Loucy (cell line): ENCODE data around the gene HEXB.

Experiments used
- H2AFZ ChIP-seq: fragments of 200-600 bp; sonication (generic); 2 replicates; pipeline ENCODE4 v1.6.0; 2016; ENCODE audit warnings: antibody characterized with exemption, mild to moderate bottlenecking, low read length, moderate library complexity
- H3F3A ChIP-seq: fragments of 200-600 bp; 2 replicates; pipeline ENCODE4 v1.6.0; 2016; ENCODE audit warnings: antibody characterized with exemption, low read depth, mild to moderate bottlenecking
- H3K27me3 ChIP-seq: fragments of 200-600 bp; sonication (generic); 2 replicates; pipeline ENCODE4 v1.6.1; 2014; ENCODE audit warnings: low read length, mild to moderate bottlenecking; ENCODE audit not compliant: insufficient read depth, poor library complexity, severe bottlenecking
- H3K36me3 ChIP-seq: fragments of 200-600 bp; sonication (generic); 2 replicates; pipeline ENCODE4 v1.6.1; 2016; ENCODE audit warnings: low read length; ENCODE audit not compliant: insufficient read depth
- H3K4me1 ChIP-seq: fragments of 200-600 bp; sonication (generic); 2 replicates; pipeline ENCODE4 v1.5.1; 2014; ENCODE audit warnings: low read length, mild to moderate bottlenecking; ENCODE audit not compliant: insufficient read depth, poor library complexity, severe bottlenecking
- H3K4me2 ChIP-seq: fragments of 200-600 bp; sonication (generic); 2 replicates; pipeline ENCODE4 v1.6.0; 2014; ENCODE audit warnings: antibody characterized with exemption, low read length, low read depth, mild to moderate bottlenecking; ENCODE audit not compliant: poor library complexity, severe bottlenecking
- H3K4me3 ChIP-seq: fragments of 200-600 bp; sonication (generic); 2 replicates; pipeline ENCODE4 v1.5.1; 2014; ENCODE audit warnings: low read length, mild to moderate bottlenecking, mixed read lengths; ENCODE audit not compliant: poor library complexity, severe bottlenecking
- H3K79me2 ChIP-seq: fragments of 200-600 bp; sonication (generic); 2 replicates; pipeline ENCODE4 v1.6.1; 2014; ENCODE audit warnings: low read length; ENCODE audit not compliant: insufficient read depth
- H3K9ac ChIP-seq: fragments of 200-600 bp; sonication (generic); 2 replicates; pipeline ENCODE4 v1.6.0; 2014; ENCODE audit warnings: mild to moderate bottlenecking, low read depth, low read length, moderate library complexity; ENCODE audit not compliant: poor library complexity, severe bottlenecking
- H3K9me2 ChIP-seq: fragments of 200-600 bp; sonication (generic); replicated peaks from 2 replicates; pipeline ENCODE4 v1.6.1; 2016; ENCODE audit warnings: low read depth, low read length, mixed read lengths
- H3K9me3 ChIP-seq: fragments of 200-600 bp; sonication (generic); 2 replicates; pipeline ENCODE4 v1.6.1; 2014; ENCODE audit warnings: mild to moderate bottlenecking, antibody characterized with exemption, low read length, low read depth; ENCODE audit not compliant: insufficient read depth
- H4K20me1 ChIP-seq: fragments of 200-600 bp; sonication (generic); 2 replicates; pipeline ENCODE4 v1.6.0; 2014; ENCODE audit warnings: antibody characterized with exemption, low read length, mild to moderate bottlenecking; ENCODE audit not compliant: insufficient read depth, poor library complexity, severe bottlenecking
- EZH2phosphoT487 ChIP-seq: fragments of 200-600 bp; IDR thresholded peaks from 2 replicates; pipeline ENCODE4 v1.6.1; 2018; ENCODE audit warnings: antibody characterized with exemption, mild to moderate bottlenecking, moderate library complexity, borderline replicate concordance
- TF ChIP-seq, protein P1 (sequence below): fragments of 200-600 bp; sonication (generic); conservative IDR thresholded peaks from 2 replicates; pipeline ENCODE4 v1.5.1; 2014; ENCODE audit warnings: mild to moderate bottlenecking, antibody characterized with exemption, low read length

The HEXB gene

DNA sequence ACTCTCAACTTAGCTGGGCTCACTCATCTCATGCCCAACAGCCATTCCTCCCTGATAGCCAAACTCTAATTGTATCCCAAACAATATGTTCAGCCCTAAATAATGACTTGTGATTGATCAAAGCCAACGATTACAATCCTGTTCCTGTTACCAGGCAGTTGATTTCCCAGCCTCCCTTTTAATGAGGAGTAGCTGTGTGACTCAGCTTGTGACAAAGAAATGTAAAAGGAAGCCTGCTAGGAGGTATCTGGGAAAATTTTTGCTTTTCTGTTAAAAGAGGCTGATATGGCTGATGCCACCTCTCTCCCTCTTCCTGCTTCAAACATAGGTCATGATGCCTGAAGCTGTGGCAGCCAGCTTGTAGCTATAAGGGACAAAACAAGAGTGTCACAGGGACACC, 24.9 kb upstream of the HEXB start:
- TF ChIP-seq EZH2phosphoT487: no peak
- TF ChIP-seq, protein P1, sequence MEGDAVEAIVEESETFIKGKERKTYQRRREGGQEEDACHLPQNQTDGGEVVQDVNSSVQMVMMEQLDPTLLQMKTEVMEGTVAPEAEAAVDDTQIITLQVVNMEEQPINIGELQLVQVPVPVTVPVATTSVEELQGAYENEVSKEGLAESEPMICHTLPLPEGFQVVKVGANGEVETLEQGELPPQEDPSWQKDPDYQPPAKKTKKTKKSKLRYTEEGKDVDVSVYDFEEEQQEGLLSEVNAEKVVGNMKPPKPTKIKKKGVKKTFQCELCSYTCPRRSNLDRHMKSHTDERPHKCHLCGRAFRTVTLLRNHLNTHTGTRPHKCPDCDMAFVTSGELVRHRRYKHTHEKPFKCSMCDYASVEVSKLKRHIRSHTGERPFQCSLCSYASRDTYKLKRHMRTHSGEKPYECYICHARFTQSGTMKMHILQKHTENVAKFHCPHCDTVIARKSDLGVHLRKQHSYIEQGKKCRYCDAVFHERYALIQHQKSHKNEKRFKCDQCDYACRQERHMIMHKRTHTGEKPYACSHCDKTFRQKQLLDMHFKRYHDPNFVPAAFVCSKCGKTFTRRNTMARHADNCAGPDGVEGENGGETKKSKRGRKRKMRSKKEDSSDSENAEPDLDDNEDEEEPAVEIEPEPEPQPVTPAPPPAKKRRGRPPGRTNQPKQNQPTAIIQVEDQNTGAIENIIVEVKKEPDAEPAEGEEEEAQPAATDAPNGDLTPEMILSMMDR: no peak
- no peaks in the 10 kb centered on the region for H3K4me1 ChIP-seq
- H3K9me3 ChIP-seq: no peaks in the 10 kb centered on the region
- no peak overlapping the region for H3K9ac ChIP-seq
- no peaks in the 10 kb centered on the region for H3F3A ChIP-seq
- no peak overlapping the region for H3K4me2 ChIP-seq
- no peaks in the 10 kb centered on the region for H3K9me2 ChIP-seq
- no peaks in the 10 kb centered on the region for H3K36me3 ChIP-seq
- no peaks in the 10 kb centered on the region for H3K79me2 ChIP-seq
- H2AFZ ChIP-seq: no peak overlapping the region
- H3K4me3 ChIP-seq: no peak overlapping the region
- H4K20me1 ChIP-seq: no peaks in the 10 kb centered on the region
- no peaks in the 10 kb centered on the region for H3K27me3 ChIP-seq

DNA sequence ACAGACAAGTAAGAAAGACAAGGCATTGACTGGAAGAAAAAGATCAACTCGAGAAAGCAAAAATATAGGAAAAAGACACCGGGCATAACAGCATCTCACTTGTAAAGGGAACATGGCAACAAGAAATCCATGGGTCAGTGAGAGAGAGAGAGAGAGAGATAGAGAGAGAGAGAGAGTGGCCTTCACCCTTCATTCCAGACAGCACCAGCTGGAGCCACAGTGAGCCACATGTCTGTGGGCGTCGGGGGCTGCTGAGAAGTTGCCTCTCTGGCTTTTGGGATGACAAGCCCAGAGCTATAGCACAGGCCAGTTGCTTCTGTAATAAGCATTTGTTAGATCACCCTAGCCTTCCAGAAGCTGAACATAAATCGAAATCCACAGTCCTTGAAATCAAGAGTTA, 24.2 kb upstream of the HEXB start:
- H3K36me3 ChIP-seq: no peaks in the 10 kb centered on the region
- no peak overlapping the region for H3K4me2 ChIP-seq
- H2AFZ ChIP-seq: no peak overlapping the region; the same call in 1 of the 2 replicates
- no peaks in the 10 kb centered on the region for H3K9me3 ChIP-seq
- H4K20me1 ChIP-seq: no peaks in the 10 kb centered on the region
- TF ChIP-seq, protein P1: no peak
- no peak for TF ChIP-seq EZH2phosphoT487
- H3K79me2 ChIP-seq: no peaks in the 10 kb centered on the region
- H3K4me3 ChIP-seq: no peak overlapping the region
- H3K4me1 ChIP-seq: no peaks in the 10 kb centered on the region
- H3F3A ChIP-seq: no peaks in the 10 kb centered on the region
- no peaks in the 10 kb centered on the region for H3K27me3 ChIP-seq
- H3K9me2 ChIP-seq: no peaks in the 10 kb centered on the region
- H3K9ac ChIP-seq: no peak overlapping the region

DNA sequence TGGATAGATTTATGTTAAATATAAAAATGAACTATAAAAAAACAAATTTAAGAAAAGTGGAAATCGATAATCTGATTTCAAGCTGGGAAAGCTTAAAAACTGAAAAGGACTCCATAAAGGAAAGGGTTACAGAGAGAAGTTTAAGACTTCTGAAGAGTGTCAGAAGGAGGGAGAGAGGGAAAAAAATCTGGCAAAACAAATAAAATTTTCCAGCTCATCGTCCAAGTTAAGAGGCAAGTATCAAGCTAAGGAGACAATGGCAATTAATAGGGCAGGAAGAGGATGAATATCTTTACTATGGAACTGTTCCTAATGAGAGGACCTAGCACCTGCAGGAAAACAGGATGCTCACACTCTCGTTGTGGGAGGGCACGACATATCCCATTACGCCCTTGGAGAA, 20.5 kb upstream of the HEXB start:
- TF ChIP-seq, protein P1: no peak
- no peak for TF ChIP-seq EZH2phosphoT487
- Histone ChIP-seq H3K4me2 (no peak overlapping the region), H3K9me3 (no peaks in the 10 kb centered on the region), H3K79me2 (no peaks in the 10 kb centered on the region), H3K36me3 (no peaks in the 10 kb centered on the region), H2AFZ (no peak overlapping the region), H3F3A (no peaks in the 10 kb centered on the region), H3K27me3 (no peaks in the 10 kb centered on the region), H3K9ac (no peak overlapping the region), H3K9me2 (no peaks in the 10 kb centered on the region), H3K4me3 (no peak overlapping the region), H4K20me1 (no peaks in the 10 kb centered on the region), H3K4me1 (no peaks in the 10 kb centered on the region)
